ENCODE measurements around the gene GGCT. TPM values are rescaled to one million over a fixed set of nuclear protein-coding genes. Genes with fewer than 3 reads are reported as not detected.

GGCT gene
- polyA plus RNA-seq, 2 of the 4 experiments (the other 2 are of a cell fraction): 69.7 to 79.6 TPM

- no peak for DNase-seq (ENCODE audit: low read depth in 1 of 2, low spot score in 1 of 2)
- H3K4me3 ChIP-seq: no peak overlapping the region
- no peak for TF ChIP-seq PHF8 (IDR thresholded peaks at IDR 0.05; ENCODE audit: borderline replicate concordance, low read depth)
- no peak for TF ChIP-seq RFX5 (IDR thresholded peaks at IDR 0.05)
- no peak for TF ChIP-seq FOSL2 (IDR thresholded peaks at IDR 0.05)
- no peak for TF ChIP-seq FOSL2 (CRISPR knock-in tag; IDR thresholded peaks at IDR 0.05)
- no peak for TF ChIP-seq POLR2A (IDR thresholded peaks at IDR 0.05; ENCODE audit: low read length)
- TF ChIP-seq ESRRA (IDR thresholded peaks at IDR 0.05; ENCODE audit: borderline replicate concordance, low read length): no peak
- no peak for TF ChIP-seq TFCP2L1 (CRISPR knock-in tag; IDR thresholded peaks at IDR 0.05)
- no peak for TF ChIP-seq POLR2AphosphoS2 (conservative IDR thresholded peaks at IDR 0.05; ENCODE audit: low read length)
- TF ChIP-seq E2F6 (IDR thresholded peaks at IDR 0.05; ENCODE audit: borderline replicate concordance, low read depth): no peak
- TF ChIP-seq CTCF (IDR thresholded peaks at IDR 0.05): no peak
- H3K27ac ChIP-seq: no peak overlapping the region
- H3K4me1 ChIP-seq: no peaks in the 10 kb centered on the region
- CTCF ChIA-PET: interaction anchor here (0.8 to 5.0 kb wide), 9 partner anchors 11 to 236 kb away, joined by 3 to 45 read pairs (median 6); partner anchors contain the start of gene NOD1
- 88% methylated on average over 2 of the region's 2 CpGs for WGBS (ENCODE audit: missing lambda C conversion rate)
- ATAC-seq: no peak
- no peak for FAIRE-seq
- H3K9me3 ChIP-seq: no peaks in the 10 kb centered on the region
- POLR2A ChIA-PET: no interaction called here
- H3K4me2 ChIP-seq: no peak overlapping the region
Observed at GRCh38 chr7:30511494-30511893, 6.9 kb upstream of the GGCT start.

GRCh38 chr7:30510124-30511075, 5.8 kb upstream of the GGCT start:
- ATAC-seq: peak; percentile 78 to 80; a peak in 4 of 6 replicates
- Histone ChIP-seq H3K4me1 (0 out of 3 replicates have a peak, but pooled peaks cover 3% of the 10 kb centered on the region), H3K4me2 (no peak overlapping the region), H3K9me3 (no peaks in the 10 kb centered on the region), H3K4me3 (no peak overlapping the region), H3K27ac (no peak overlapping the region)
- ChIA-PET CTCF (interaction anchor here (0.6 to 5.0 kb wide), 14 partner anchors 10 to 234 kb away, joined by 3 to 45 read pairs (median 5); partner anchors contain the start of gene NOD1), POLR2A (no interaction called here)
- 71% methylated on average over 4 of the region's 4 CpGs for WGBS (ENCODE audit: missing lambda C conversion rate)
- DNase-seq (ENCODE audit: low read depth in 1 of 2, low spot score in 1 of 2): peak in 1 of 2 experiments; percentile 63
- no peak for FAIRE-seq
- TF ChIP-seq EP300 (IDR thresholded peaks at IDR 0.05) (no peak), HMGXB4 (CRISPR knock-in tag; IDR thresholded peaks at IDR 0.05; ENCODE audit: borderline replicate concordance) (no peak), CTCF (IDR thresholded peaks at IDR 0.05) (peak; percentile 69), CHD2 (IDR thresholded peaks at IDR 0.05; ENCODE audit: low read length, partially characterized antibody) (no peak), ZSCAN20 (CRISPR knock-in tag; IDR thresholded peaks at IDR 0.05) (no peak), EHMT2 (IDR thresholded peaks at IDR 0.05; ENCODE audit: low read depth) (no peak), BHLHE40 (IDR thresholded peaks at IDR 0.05; ENCODE audit: low read depth, low read length) (no peak), KDM1A (IDR thresholded peaks at IDR 0.05; ENCODE audit: low read depth) (no peak), USF2 (IDR thresholded peaks at IDR 0.05) (no peak), REST (IDR thresholded peaks at IDR 0.05) (no peak), MAFK (IDR thresholded peaks at IDR 0.05; ENCODE audit: partially characterized antibody) (no peak), RAD21 (conservative IDR thresholded peaks at IDR 0.05 in 1 of 2, IDR thresholded peaks at IDR 0.05 in 1 of 2) (peak; percentile 54 to 58; a peak in 4 of 5 replicates), CBX8 (IDR thresholded peaks at IDR 0.05) (no peak)

Measured in A549 (cell line).